A549 (cell line): ENCODE results near the gene GMPR. TPM values are rescaled to one million over a fixed set of nuclear protein-coding genes. Genes with fewer than 3 reads are reported as not detected.
A peak's percentile ranks its signal among the peaks of the same experiment; 100 is the strongest.

Experiments
- ATAC-seq, 2 experiments: fragments of 200-7000 bp in 1 of 2; fragments of >200 bp in 1 of 2; cut with Nextera tagmentation in 1 of 2; cut with Tn5 transposase in 1 of 2; 3 replicates each; pipeline versions ENCODE4 v1.8.0 to v1.9.1; 2018 to 2020; ENCODE audit warnings: mild to moderate bottlenecking in 1 of 2, moderate library complexity in 1 of 2
- CTCF ChIA-PET: fragments of 300-600 bp; sonication (Branson Sonifier 250); formaldehyde crosslinking; extraction: SDS; loops from one replicate; lab custom pipeline; 2021; ENCODE audit warnings: antibody characterized with exemption, inconsistent platforms; lab: Yijun Ruan, JAX
- POLR2A ChIA-PET: fragments of 350-600 bp; formaldehyde crosslinking; extraction: SDS; loops from one replicate; lab custom pipeline; 2021; ENCODE audit warnings: antibody characterized with exemption, inconsistent platforms; lab: Yijun Ruan, JAX
- DNase-seq, 2 experiments: peaks; one replicate each; pipeline versions ENCODE4 v3.0.0 to v3.0.0-alpha.2; 2011 to 2016; ENCODE audit warnings: low read depth in 1 of 2, low spot score in 1 of 2
- FAIRE-seq: peaks from 2 replicates; lab custom pipeline; 2011; peaks lifted over from hg19 to GRCh38; lab: Jason Lieb, UNC
- H3K27ac ChIP-seq, 2 experiments: fragments of >200 bp; sonication (Bioruptor Twin); formaldehyde crosslinking; 3 replicates each; pipeline ENCODE4 v1.5.1; 2016 to 2017
- H3K4me1 ChIP-seq: fragments of >200 bp; sonication (Bioruptor Twin); formaldehyde crosslinking; 3 replicates; pipeline ENCODE4 v1.6.1; 2016
- H3K4me2 ChIP-seq: fragments of >200 bp; sonication (Bioruptor Twin); formaldehyde crosslinking; 3 replicates; pipeline ENCODE4 v1.6.1; 2016
- H3K4me3 ChIP-seq: fragments of >200 bp; sonication (Bioruptor Twin); formaldehyde crosslinking; 3 replicates; pipeline ENCODE4 v1.5.1; 2016
- H3K9me3 ChIP-seq: fragments of >200 bp; sonication (Bioruptor Twin); formaldehyde crosslinking; 3 replicates; pipeline ENCODE4 v1.6.1; 2016
- CBX2 ChIP-seq: fragments of 200-600 bp; sonication (generic); IDR thresholded peaks from 2 replicates; pipeline ENCODE4 v1.6.1; 2016; ENCODE audit warnings: low read depth, mild to moderate bottlenecking, borderline replicate concordance
- CEBPB ChIP-seq, 2 experiments: fragments of >200 bp in 1 of 2; sonication (Bioruptor Twin) in 1 of 2; formaldehyde crosslinking in 1 of 2; IDR thresholded peaks; 2 replicates each; pipeline ENCODE4 v1.6.1; 2012 to 2016
- CHD2 ChIP-seq: fragments of 150-350 bp; IDR thresholded peaks from 2 replicates; pipeline ENCODE4 v1.6.1; 2014; ENCODE audit warnings: low read length; ENCODE audit not compliant: partially characterized antibody
- ESRRA ChIP-seq: fragments of 150-350 bp; IDR thresholded peaks from 2 replicates; pipeline ENCODE4 v1.6.1; 2014; ENCODE audit warnings: mild to moderate bottlenecking, low read length, borderline replicate concordance
- FOSL2 ChIP-seq, 2 experiments: fragments of 450-650 bp in 1 of 2; fragments of >200 bp in 1 of 2; sonication (Bioruptor Twin) in 1 of 2; formaldehyde crosslinking; IDR thresholded peaks; 2 replicates each; pipeline versions ENCODE4 v1.5.0 to v1.6.1; 2016 to 2020; ENCODE audit warnings: mild to moderate bottlenecking in 1 of 2, moderate library complexity in 1 of 2
- FOXS1 ChIP-seq: fragments of 250-450 bp; sonication (Bioruptor Pico); IDR thresholded peaks from 2 replicates; pipeline ENCODE4 v1.5.0; 2020; ENCODE audit warnings: mild to moderate bottlenecking, moderate library complexity
- GATA3 ChIP-seq: IDR thresholded peaks from 2 replicates; pipeline ENCODE4 v1.6.1; 2012; ENCODE audit warnings: borderline replicate concordance
- HDAC2 ChIP-seq: fragments of 200-600 bp; sonication (generic); IDR thresholded peaks from 2 replicates; pipeline ENCODE4 v1.6.1; 2016
- HOXA7 ChIP-seq: fragments of 250-450 bp; sonication (Bioruptor Pico); IDR thresholded peaks from 2 replicates; pipeline ENCODE4 v1.5.0; 2020; ENCODE audit warnings: mild to moderate bottlenecking, moderate library complexity
- HOXB13 ChIP-seq: fragments of 250-450 bp; sonication (Bioruptor Pico); IDR thresholded peaks from 2 replicates; pipeline ENCODE4 v1.5.0; 2020; ENCODE audit warnings: low read depth, mild to moderate bottlenecking, moderate library complexity
- HOXB5 ChIP-seq: fragments of 250-450 bp; sonication (Bioruptor Pico); IDR thresholded peaks from 2 replicates; pipeline ENCODE4 v1.5.0; 2020; ENCODE audit warnings: mild to moderate bottlenecking, moderate library complexity
- JUNB ChIP-seq: fragments of >200 bp; sonication (Bioruptor Twin); formaldehyde crosslinking; IDR thresholded peaks from 2 replicates; pipeline ENCODE4 v1.6.1; 2016
- MAZ ChIP-seq: fragments of 150-350 bp; IDR thresholded peaks from 2 replicates; pipeline ENCODE4 v1.6.1; 2014; ENCODE audit warnings: antibody characterized with exemption, low read depth, low read length, borderline replicate concordance
- NR3C1 ChIP-seq: fragments of >200 bp; sonication (Bioruptor Twin); formaldehyde crosslinking; IDR thresholded peaks from 3 replicates; pipeline ENCODE4 v1.6.1; 2017
- PHF8 ChIP-seq: fragments of 200-600 bp; sonication (generic); IDR thresholded peaks from 2 replicates; pipeline ENCODE4 v1.6.1; 2016; ENCODE audit warnings: low read depth, mild to moderate bottlenecking, antibody characterized with exemption, moderate library complexity, borderline replicate concordance
- RAD21 ChIP-seq, 2 experiments: fragments of >200 bp in 1 of 2; sonication (Bioruptor Twin) in 1 of 2; formaldehyde crosslinking in 1 of 2; IDR thresholded peaks in 1 of 2; conservative IDR thresholded peaks in 1 of 2; 2 replicates in 1 of 2; 3 replicates in 1 of 2; pipeline ENCODE4 v1.6.1; 2012 to 2018; ENCODE audit warnings: inconsistent platforms in 1 of 2
- RCOR1 ChIP-seq: fragments of 150-350 bp; IDR thresholded peaks from 2 replicates; pipeline ENCODE4 v1.6.1; 2014; ENCODE audit warnings: antibody characterized with exemption, low read length, low read depth
- RNF2 ChIP-seq: fragments of 200-600 bp; sonication (generic); IDR thresholded peaks from 2 replicates; pipeline ENCODE4 v1.6.1; 2016; ENCODE audit warnings: low read depth, mild to moderate bottlenecking, antibody characterized with exemption, moderate library complexity, borderline replicate concordance
- SMC3 ChIP-seq: fragments of >200 bp; sonication (Bioruptor Twin); formaldehyde crosslinking; IDR thresholded peaks from 3 replicates; pipeline ENCODE4 v1.6.1; 2018; ENCODE audit warnings: inconsistent platforms
- ZC3H11A ChIP-seq: fragments of 450-650 bp; IDR thresholded peaks from 2 replicates; pipeline ENCODE4 v1.6.1; 2014; ENCODE audit warnings: antibody characterized with exemption, mild to moderate bottlenecking
- WGBS: methylation state at CpG from one replicate; pipeline ENCODE4 v1.1.6; 2017; ENCODE audit errors: missing lambda C conversion rate; 5-methylcytosine and 5-hydroxymethylcytosine counted together
- polyA plus RNA-seq, 4 experiments: library from polyadenylated mRNA; depleted of rRNA in 3 of 4; stranded (reverse); fragments of >200 nt; fragmentation: RNase III in 1 of 4; extraction: RNeasy Plus Mini Kit Qiagen cat#74134 plus additional on column Dnase treatment in 1 of 4; gene quantifications; 2 replicates in 3 of 4; 3 replicates in 1 of 4; pipeline ENCODE4 v1.2.3, GENCODE V29; 2011 to 2017
- TF ChIP-seq, protein P1 (sequence below): fragments of >200 bp; sonication (Bioruptor Twin); formaldehyde crosslinking; IDR thresholded peaks from 2 replicates; pipeline ENCODE4 v1.6.1; 2016
- TF ChIP-seq, protein P2 (sequence below): fragments of 450-650 bp; IDR thresholded peaks from 2 replicates; pipeline ENCODE4 v1.6.1; 2014; ENCODE audit warnings: antibody characterized with exemption
- TF ChIP-seq, protein P3 (sequence below): IDR thresholded peaks from 2 replicates; pipeline ENCODE4 v1.6.1; 2012
- TF ChIP-seq, protein P4 (sequence below): fragments of >200 bp; sonication (Bioruptor Twin); formaldehyde crosslinking; IDR thresholded peaks from 3 replicates; pipeline ENCODE4 v1.5.1; 2016

Gene GMPR
- polyA plus RNA-seq, 2 of the 4 experiments (the other 2 are of a cell fraction): 0.23 to 0.34 TPM

DNA sequence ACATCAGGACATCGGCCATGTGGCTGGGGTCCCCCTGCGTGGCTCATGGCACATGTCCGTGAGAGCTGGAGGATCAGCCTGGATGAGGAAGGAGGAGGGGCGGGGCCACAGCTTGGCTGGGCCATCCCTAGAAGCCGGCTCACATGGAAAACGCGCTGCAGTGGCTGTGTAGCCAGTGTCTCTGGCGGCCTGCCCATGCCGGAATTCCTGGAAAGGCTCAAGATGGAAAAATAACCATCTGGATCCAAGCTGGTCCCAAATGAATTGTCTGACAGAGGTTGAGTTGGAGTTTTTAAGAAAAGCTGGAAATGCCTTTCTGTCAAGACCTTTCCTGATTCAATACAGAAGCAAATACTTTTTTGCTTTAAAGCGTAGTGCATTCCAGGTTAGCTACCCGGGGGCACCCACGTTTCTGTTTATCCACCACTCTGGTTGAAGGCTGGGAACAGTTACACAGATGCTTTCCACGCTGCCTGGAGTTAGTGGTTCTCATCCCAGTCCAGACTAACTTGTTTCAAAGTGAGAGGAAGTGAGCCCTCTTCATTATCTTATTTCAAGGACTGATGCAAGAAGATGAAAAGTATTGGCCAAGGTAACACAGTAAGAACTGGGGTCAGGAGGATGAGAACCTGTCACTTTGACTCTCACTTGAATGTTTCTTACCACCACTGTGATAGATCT lies 99.0 kb downstream of the GMPR start:
- POLR2A ChIA-PET: interaction anchor here (0.6 kb wide), 1 partner anchor 758 kb away, joined by 3 read pairs; no protein-coding TSS in a partner anchor

DNA sequence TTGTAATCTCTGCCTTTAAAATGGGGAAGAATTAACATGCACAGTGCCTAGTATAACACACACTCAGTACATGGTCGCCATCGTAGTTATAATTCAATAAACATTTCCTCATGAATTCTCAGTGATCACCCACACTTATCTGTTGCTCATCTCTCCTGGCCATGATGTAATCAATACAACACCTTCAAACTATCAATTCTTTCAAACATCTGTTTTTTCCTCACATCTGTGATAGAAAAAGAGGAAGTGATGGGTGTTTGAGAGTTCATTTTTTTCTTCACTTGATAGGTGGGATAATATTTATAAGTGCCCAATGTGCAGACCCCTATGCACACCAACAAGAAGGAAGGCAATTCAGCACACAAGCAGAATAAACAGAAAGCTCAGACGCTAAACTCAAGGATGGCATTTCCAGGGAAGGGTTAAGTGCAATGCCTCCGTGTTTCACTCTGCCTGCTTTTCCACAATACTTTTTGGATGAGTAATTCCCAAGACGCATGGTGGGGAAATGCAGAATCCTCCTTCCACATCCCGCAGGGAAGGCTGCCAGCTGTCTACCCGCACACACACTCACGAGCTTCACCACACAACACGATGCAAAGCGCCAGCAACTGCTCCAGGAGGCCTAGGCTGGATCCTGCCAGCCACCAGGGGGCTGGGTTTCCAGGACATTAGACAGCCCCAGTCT lies 100.3 kb downstream of the GMPR start:
- H3K27ac ChIP-seq: peak overlapping the region; percentile 43 to 76; a peak in 5 of 6 replicates
- no peak for TF ChIP-seq FOXS1
- TF ChIP-seq, protein P1, sequence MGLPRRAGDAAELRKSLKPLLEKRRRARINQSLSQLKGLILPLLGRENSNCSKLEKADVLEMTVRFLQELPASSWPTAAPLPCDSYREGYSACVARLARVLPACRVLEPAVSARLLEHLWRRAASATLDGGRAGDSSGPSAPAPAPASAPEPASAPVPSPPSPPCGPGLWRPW: no peak
- TF ChIP-seq, protein P2, sequence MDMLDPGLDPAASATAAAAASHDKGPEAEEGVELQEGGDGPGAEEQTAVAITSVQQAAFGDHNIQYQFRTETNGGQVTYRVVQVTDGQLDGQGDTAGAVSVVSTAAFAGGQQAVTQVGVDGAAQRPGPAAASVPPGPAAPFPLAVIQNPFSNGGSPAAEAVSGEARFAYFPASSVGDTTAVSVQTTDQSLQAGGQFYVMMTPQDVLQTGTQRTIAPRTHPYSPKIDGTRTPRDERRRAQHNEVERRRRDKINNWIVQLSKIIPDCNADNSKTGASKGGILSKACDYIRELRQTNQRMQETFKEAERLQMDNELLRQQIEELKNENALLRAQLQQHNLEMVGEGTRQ: no peak
- TF ChIP-seq CEBPB (IDR thresholded peaks at IDR 0.05): no peak
- TF ChIP-seq FOSL2 (IDR thresholded peaks at IDR 0.05): no peak
- peak; percentile 19; the same call in 1 of the 2 replicates for TF ChIP-seq FOSL2 (CRISPR knock-in tag; IDR thresholded peaks at IDR 0.05)
- TF ChIP-seq, protein P3, sequence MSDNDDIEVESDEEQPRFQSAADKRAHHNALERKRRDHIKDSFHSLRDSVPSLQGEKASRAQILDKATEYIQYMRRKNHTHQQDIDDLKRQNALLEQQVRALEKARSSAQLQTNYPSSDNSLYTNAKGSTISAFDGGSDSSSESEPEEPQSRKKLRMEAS: peak; percentile 50
- TF ChIP-seq NR3C1: no peak
- no peak for TF ChIP-seq ESRRA
- TF ChIP-seq ZC3H11A: no peak
- TF ChIP-seq RAD21 (conservative IDR thresholded peaks at IDR 0.05 in 1 of 2, IDR thresholded peaks at IDR 0.05 in 1 of 2): peak; percentile 12 to 26; a peak in 1 of 5 replicates
- no peak for TF ChIP-seq CHD2
- TF ChIP-seq JUNB: 0 out of 2 replicates have a peak, but pooled peaks have one; percentile 32
- TF ChIP-seq MAZ: no peak
- no peak for TF ChIP-seq RCOR1
- TF ChIP-seq PHF8: no peak
- TF ChIP-seq SMC3: 0 out of 3 replicates have a peak, but pooled peaks have one; percentile 35
- TF ChIP-seq, protein P4, sequence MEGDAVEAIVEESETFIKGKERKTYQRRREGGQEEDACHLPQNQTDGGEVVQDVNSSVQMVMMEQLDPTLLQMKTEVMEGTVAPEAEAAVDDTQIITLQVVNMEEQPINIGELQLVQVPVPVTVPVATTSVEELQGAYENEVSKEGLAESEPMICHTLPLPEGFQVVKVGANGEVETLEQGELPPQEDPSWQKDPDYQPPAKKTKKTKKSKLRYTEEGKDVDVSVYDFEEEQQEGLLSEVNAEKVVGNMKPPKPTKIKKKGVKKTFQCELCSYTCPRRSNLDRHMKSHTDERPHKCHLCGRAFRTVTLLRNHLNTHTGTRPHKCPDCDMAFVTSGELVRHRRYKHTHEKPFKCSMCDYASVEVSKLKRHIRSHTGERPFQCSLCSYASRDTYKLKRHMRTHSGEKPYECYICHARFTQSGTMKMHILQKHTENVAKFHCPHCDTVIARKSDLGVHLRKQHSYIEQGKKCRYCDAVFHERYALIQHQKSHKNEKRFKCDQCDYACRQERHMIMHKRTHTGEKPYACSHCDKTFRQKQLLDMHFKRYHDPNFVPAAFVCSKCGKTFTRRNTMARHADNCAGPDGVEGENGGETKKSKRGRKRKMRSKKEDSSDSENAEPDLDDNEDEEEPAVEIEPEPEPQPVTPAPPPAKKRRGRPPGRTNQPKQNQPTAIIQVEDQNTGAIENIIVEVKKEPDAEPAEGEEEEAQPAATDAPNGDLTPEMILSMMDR: peak; percentile 33; the same call in 2 of the 3 replicates
- TF ChIP-seq GATA3: no peak
- DNase-seq (peak; percentile 51 to 58), ATAC-seq (peak; percentile 92 to 95), FAIRE-seq (no peak)
- CTCF ChIA-PET: interaction anchor here (0.7 to 2.7 kb wide), 12 partner anchors 9 to 747 kb away, joined by 3 to 10 read pairs (median 3); no protein-coding TSS in a partner anchor
- H3K4me3 ChIP-seq: no peak overlapping the region
- 22% methylated on average over 10 of the region's 10 CpGs for WGBS
- peak overlapping the region; percentile 67 for H3K4me2 ChIP-seq
- no peaks in the 10 kb centered on the region for H3K9me3 ChIP-seq
- POLR2A ChIA-PET: interaction anchor here (0.6 kb wide), 1 partner anchor 420 kb away, joined by 3 read pairs; no protein-coding TSS in a partner anchor
- peaks cover 49% of the 10 kb centered on the region for H3K4me1 ChIP-seq

More for the DNA sequence above, 99.0 kb downstream of the GMPR start:
- H3K27ac ChIP-seq: peak overlapping the region in 1 of 2 experiments; percentile 49; a peak in 2 of 6 replicates
- ATAC-seq (no peak), DNase-seq (no peak), FAIRE-seq (no peak)
- peaks cover 60% of the 10 kb centered on the region for H3K4me1 ChIP-seq
- no peak overlapping the region for H3K4me3 ChIP-seq
- no peaks in the 10 kb centered on the region for H3K9me3 ChIP-seq
- CTCF ChIA-PET: interaction anchor here (1.1 kb wide), 1 partner anchor 72 kb away, joined by 4 read pairs; no protein-coding TSS in a partner anchor
- H3K4me2 ChIP-seq: no peak overlapping the region
- 92% methylated on average over 9 of the region's 13 CpGs for WGBS
- no peak for TF ChIP-seq HDAC2
- no peak for TF ChIP-seq PHF8
- TF ChIP-seq HOXA7 (CRISPR knock-in tag): no peak
- no peak for TF ChIP-seq RNF2
- TF ChIP-seq HOXB13 (CRISPR knock-in tag): no peak
- TF ChIP-seq HOXB5 (CRISPR knock-in tag): no peak
- no peak for TF ChIP-seq CBX2
